HG03025 (cell line): Measurements from ENCODE around the gene ATP7B.
"Not testable (repeated sequence)": the region's sequence is repeated elsewhere in the genome, so short reads cannot be mapped to it uniquely, and the experiment has no call there.

Experiments
- ATAC-seq: cut with Tn5 transposase; IDR thresholded peaks from one replicate; pipeline ENCODE4 v1.9.1; 2021; ENCODE audit warnings: mild to moderate bottlenecking, moderate library complexity; ENCODE audit not compliant: unreplicated experiment, low FRiP score

The ATP7B gene

DNA sequence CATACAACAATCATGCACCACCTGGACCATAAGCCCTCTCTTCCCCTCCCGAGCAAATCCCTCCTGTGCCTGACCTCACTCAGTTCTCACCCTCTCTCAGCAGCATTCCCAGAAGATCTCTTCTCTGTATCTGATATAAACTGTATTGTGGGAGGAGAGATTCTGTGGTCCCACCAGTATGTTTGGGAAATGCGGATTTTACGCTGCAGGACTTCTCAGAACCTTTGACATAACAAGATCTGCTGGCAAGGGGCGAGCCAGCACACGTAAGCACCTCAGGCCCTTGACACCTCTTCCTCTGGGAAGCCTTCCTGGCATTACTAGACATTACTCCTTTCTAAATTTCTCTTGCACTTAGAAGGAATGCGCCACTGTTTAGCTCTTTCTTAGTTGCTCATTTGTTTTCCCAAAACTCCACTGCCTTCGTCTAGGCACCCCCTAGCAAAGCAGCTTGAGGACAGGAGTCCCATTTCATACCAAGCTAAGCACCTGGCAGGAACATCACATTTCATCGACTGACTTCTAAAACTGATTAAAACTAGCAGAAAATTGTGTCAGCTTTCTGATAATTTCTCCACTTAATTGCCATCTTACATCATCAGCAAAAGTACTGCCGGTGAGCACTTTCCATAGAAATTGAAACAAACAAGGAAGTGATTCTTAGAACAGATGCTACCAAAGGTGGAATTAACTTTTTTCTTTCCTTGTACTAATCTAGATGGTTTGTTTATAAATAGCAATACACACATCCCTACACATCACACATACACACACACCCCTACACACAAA lies 86.3 kb downstream of the ATP7B start:
- ATAC-seq = no peak

- no peak for ATAC-seq
These were observed 87.2 kb downstream of the ATP7B start for GRCh38 chr13:51923983-51924539.

DNA sequence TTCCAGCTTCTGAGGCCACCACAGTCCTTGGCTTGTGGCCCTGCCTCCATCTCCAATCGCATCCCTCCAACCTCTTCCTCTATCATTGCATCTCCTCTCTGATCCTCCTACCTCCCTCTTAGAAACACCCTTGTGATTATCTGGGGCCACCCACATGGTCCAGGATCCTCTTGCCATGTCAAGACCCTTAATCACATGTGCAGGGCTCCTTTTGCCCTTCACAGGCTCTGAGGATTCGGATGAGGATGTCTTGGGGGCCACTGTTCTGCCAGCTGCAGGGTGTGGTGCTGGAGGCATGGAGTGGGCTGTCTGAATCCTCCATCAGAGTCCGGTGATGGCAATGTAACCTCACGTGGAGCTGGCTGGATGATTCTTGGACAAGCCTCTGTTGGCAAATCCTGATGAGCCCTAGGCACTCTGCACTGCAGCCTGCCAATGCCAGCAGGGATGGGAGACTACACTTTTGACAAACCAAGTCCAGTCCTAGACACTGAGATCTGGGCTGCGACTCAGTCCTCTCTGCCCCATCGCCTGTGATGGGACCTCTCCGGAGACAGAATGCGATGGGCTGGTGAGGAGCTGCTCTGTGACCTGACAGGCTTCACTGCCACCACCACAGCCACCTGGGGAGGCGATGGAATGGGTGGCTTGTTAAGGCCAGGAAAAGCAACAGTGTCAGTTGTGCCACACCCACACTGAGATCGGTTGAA lies 88.3 kb downstream of the ATP7B start:
- ATAC-seq = no peak

DNA sequence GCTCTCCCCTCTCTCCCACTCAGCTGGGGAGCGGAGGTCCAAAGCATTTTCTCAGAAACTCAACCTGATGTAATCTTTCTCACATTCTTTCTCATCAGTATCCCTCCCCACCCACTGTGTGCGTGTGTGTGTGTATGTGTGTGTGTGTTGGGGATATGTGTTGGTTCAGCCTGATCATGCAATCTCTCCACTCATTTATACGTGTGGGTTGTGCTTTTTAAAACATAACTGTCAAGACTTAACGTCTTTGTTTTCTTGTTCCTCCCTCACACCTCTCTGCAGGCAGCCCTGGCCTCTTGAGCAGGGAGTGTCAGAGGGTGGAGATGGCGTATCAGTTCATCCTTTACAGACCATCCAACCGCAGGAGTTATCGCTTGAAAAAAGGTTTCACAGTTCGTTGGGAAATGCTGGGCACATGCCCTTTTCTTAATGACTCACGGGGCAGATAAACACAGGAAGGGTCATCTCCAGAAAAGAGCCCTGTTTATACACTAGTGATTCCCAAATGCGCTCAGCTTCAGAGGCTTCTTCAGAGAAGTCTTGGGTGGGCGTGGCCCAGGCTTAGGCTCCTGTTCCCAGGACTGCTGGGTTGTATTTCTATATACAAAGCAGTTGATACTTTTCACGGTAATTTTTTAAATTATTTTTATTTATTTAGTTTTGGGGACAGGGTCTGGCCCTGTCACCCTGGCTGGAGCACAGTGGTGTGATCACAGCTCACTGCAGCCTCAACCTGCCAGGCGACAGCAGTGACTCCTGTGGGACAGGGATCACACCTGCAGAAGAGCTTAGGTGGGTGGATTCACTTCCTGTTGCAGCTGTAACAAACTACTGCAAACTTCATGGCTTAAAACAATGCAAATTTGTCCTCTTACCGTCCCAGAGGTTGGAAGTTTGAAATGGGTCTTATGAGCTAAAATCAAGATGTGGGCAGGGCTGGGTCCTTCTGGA lies 89.2 kb downstream of the ATP7B start:
- no peak for ATAC-seq

- no peak for ATAC-seq
These were observed 90.5 kb downstream of the ATP7B start for GRCh38 chr13:51920786-51921185.

DNA sequence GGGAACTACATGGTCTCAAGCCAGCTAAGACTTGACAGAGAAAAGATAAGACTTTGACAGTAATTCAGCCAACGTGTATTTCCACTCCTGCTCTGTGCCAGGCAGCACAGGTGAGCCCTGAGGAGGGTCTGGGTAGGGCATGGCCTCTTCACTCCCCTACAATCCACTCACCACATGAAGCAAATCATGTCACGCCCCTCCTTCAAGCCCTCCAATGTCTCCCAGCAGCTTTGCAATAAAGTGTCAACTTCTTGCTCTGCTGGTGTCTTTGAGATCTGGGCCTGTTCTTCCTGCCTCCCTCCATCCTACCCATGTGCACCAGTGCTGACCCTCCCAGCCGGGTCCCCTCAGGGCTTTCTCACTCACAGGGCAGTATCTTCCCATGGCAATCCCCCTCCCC lies 91.0 kb downstream of the ATP7B start:
- no peak for ATAC-seq

DNA sequence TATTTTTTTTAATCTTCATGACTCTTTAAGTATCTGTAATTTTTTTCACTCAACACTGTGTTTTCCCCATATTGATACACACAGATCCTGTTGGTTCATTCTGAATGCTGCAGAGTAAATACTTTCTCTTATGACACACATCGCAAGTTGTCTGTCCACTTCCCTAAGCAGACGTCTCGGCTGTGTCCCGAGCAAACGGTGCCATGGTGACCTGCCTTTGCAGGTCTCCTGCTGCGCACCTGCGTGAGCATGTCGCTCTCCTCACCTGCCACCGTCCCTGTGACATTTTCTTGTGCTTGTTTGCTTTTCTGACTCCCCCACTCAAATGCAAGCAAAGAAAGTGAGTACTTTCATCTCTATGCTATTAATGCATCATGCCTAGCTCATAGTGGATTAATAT lies 91.7 kb downstream of the ATP7B start:
- ATAC-seq = no peak

DNA sequence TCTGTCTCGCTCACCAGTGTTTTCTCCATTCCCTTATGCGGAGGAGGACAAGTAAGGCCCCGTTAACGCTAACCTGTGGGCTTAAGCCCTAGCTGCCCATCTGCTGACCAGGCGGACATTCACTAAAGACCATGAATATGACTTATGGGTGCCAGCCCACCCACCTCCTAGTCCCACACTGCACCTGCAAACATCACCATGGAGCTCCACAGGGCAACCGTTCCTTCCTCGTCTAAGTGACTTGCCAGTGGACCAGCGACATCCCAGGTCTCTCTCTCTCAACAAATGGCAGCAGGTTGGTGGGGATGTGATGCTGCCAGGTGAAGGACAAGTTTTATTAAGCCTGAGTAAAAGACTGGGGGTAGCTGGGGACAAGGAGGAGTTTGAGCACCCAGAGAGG lies 94.3 kb downstream of the ATP7B start:
- no peak for ATAC-seq

- no peak for ATAC-seq
These were observed 95.0 kb downstream of the ATP7B start for GRCh38 chr13:51916051-51916818.

GRCh38 chr13:51914137-51914493 lies 97.1 kb downstream of the ATP7B start:
- ATAC-seq = no peak

GRCh38 chr13:51913421-51914136 lies 97.7 kb downstream of the ATP7B start:
- ATAC-seq = no peak

DNA sequence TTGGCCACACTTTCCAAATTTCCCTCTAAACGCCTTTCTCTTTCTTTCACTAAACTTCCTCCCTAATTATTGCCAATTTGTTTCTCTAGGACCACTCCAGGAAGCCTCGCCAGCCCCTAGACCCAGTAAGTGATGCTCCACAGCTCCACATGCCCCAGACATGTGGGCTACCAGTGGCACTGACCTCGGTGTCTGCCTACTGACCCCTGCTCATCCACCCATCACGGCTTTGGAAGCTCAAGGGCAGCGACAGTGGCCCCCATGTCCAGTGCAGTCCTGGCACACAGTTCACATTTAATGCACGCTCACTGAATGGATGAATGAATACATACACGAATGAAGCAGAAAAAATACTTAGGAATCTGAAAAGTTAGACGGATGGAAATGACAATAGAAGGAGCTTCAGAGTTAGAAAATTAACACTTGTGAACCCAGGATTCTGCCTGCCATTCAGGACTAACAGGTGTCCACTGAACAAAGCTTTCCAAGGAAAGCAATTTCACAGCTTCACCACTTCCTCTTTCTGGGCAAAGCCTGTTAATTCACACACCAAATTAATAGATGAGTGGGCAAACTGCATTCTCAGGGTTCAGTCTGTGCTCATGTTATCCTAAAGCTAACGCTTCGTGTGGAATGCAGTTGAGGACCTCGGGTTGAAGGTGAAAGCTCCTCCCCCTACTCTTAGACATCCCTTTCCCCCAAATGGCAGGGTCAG lies 98.6 kb downstream of the ATP7B start:
- ATAC-seq = no peak

GRCh38 chr13:51912091-51912490 lies 99.2 kb downstream of the ATP7B start:
- no peak for ATAC-seq

DNA sequence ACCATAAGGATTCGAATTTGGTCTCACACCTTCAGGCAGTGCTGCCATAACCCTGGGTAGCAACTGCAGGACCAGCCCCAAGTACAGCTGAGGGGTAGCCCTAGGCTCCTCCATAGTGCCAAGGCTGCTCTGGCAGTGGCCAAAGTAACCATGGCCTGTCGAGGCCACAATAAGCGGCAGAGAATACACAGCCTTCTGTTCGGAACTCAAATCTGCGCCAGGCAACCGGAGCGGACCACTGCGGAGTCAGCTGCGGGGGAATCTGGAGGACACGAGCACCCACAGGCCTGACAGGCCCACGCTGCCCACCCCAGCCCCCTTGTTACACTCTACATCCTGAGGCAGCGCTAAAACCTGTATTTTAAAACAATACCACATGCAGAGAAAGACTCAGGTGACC lies 100.7 kb downstream of the ATP7B start:
- no peak for ATAC-seq

DNA sequence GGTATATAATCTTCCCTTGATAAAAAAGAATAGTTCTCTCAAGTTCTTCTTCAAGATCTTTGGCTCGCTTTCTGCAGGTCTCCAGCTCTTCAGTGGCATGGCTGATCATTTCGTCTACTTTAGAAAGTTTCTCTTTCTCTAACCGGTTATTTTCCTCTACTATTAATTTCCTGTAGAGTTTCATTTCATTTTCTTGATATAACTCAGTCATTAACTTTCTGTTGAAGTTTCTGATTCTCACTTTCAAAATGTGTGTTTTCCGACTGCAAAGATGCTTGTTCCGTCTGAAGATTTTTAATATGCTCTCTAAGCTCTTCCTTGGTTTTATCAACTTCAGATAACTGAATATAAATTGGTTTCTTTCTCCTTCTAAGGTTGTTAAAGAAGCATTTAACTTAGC lies 102.0 kb downstream of the ATP7B start:
- not testable (repeated sequence) for ATAC-seq

- ATAC-seq = no peak
These were observed 104.1 kb downstream of the ATP7B start for GRCh38 chr13:51907040-51907732.

DNA sequence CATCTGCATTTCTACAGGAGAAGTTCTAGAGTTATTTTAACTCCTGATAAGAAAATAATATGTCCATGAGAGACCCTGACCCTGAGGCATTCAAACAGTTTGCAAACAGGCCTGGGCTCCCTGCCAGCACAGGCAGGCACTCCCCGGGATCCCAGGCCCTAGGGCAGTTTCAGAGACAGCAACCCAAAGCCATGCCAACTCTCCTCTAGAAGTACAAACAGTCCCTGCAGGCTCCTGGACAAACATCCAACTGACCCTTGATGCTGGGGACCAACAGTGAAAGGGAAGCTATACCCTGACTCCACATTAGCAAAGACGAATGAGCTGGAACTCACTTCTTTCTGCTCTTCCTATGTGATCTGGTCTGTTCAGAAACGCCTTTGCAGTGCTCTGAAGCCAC lies 104.7 kb downstream of the ATP7B start:
- no peak for ATAC-seq

- no peak for ATAC-seq
These were observed 105.5 kb downstream of the ATP7B start for GRCh38 chr13:51905787-51906186.
